Central memory CD8-positive, alpha-beta T cell (primary cell): ENCODE results near the gene CTSL.

ENCODE experiments used
- ATAC-seq: fragments of 150-1000 bp; cut with Tn5 transposase; replicated peaks from 2 replicates; pipeline ENCODE4 v1.10.0; 2022; ENCODE audit warnings: mild to moderate bottlenecking, moderate FRiP score, moderate number of reproducible peaks; ENCODE audit not compliant: poor library complexity, severe bottlenecking; ENCODE audit errors: extremely low read depth
- DNase-seq, 2 donors: peaks; one replicate each; pipeline ENCODE4 v3.0.0; 2021; ENCODE audit warnings: low spot score in 2 of 2
- H3K27ac Mint-ChIP-seq: one replicate; pipeline ENCODE4 v1.8.0; 2022; ENCODE audit warnings: low read depth, mild to moderate bottlenecking, moderate library complexity, mixed read lengths
- H3K27me3 Mint-ChIP-seq: one replicate; pipeline ENCODE4 v1.8.0; 2022; ENCODE audit warnings: mixed read lengths
- H3K36me3 Mint-ChIP-seq: one replicate; pipeline ENCODE4 v1.8.0; 2022; ENCODE audit warnings: mild to moderate bottlenecking, moderate library complexity, mixed read lengths; ENCODE audit not compliant: insufficient read depth
- H3K4me1 Mint-ChIP-seq: one replicate; pipeline ENCODE4 v1.8.0; 2022; ENCODE audit warnings: mixed read lengths
- H3K4me3 Mint-ChIP-seq: one replicate; pipeline ENCODE4 v1.8.0; 2022; ENCODE audit warnings: mild to moderate bottlenecking, moderate library complexity, mixed read lengths
- H3K9me3 Mint-ChIP-seq: one replicate; pipeline ENCODE4 v1.8.0; 2022; ENCODE audit warnings: mixed read lengths

CTSL gene

GRCh38 chr9:87717456-87717855 lies 8.5 kb upstream of the CTSL start:
- ATAC-seq (no peak), DNase-seq (no peak)
- Mint-ChIP-seq H3K27ac (no peak overlapping the region), H3K36me3 (no peaks in the 10 kb centered on the region), H3K4me3 (no peak overlapping the region), H3K4me1 (no peaks in the 10 kb centered on the region), H3K27me3 (peaks cover 23% of the 10 kb centered on the region), H3K9me3 (no peaks in the 10 kb centered on the region)

DNA sequence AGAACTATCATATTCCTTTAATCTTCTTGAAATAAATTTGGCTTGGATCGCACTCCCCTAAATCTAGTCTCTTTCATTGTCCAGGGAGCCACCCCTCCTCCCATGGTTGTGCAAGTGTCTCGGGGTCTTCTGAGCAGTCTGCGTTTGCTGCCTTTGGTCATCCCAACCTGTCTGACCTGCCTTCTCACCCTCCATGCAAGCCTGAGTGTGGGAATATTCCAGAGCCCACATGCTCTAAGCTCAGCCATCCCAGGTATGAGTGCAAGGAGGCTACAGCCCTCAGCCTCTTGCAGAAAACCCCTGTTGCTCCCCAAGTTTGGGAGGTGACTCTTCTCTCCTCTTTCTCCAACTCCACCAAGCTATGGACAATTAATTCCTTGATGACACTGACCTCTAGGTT lies 7.7 kb upstream of the CTSL start:
- H3K4me1 Mint-ChIP-seq = no peaks in the 10 kb centered on the region
- no peaks in the 10 kb centered on the region for H3K9me3 Mint-ChIP-seq
- H3K36me3 Mint-ChIP-seq = no peaks in the 10 kb centered on the region
- no peak for DNase-seq
- H3K27ac Mint-ChIP-seq = no peak overlapping the region
- H3K4me3 Mint-ChIP-seq = no peak overlapping the region
- H3K27me3 Mint-ChIP-seq = peaks cover 31% of the 10 kb centered on the region
- ATAC-seq = no peak

DNA sequence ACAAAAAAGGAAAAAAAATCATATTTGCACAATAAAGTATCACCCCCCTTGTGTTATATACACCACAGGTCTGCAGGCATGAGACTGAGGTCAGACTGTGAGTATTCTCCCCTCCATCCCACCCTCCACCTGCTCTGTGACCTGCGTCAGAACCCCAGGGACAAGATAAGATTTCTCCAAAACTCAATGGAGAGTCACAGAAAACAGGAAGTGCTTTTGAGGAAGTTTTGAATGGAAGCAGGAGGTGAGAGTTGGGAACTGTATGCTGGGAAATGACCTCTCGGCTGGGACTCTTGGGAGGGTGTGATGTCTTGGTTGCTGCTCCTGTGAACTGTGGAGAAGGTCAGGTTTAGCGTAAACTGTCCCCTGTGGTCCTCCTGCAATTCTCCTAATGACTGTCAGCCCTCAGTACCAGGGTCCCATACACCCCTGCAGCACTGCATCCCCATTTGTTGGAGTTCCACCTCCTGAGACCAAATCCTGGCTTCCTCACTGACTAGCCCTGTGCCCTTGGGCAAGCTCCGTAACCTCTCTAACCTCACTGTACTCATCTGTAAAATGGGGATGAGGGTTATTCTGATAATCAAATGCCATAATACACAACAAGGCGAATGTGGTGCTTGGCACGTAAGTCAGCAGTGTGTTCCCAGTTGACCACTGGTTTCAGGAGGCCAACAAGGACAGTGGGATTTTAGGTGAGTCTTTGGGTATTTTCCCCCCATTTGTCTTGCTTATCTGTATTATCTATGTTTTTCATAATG lies 6.9 kb upstream of the CTSL start:
- Mint-ChIP-seq H3K4me3 (no peak overlapping the region), H3K27ac (no peak overlapping the region), H3K36me3 (no peaks in the 10 kb centered on the region), H3K4me1 (no peaks in the 10 kb centered on the region), H3K27me3 (peaks cover 36% of the 10 kb centered on the region), H3K9me3 (no peaks in the 10 kb centered on the region)
- DNase-seq (no peak), ATAC-seq (no peak)

DNA sequence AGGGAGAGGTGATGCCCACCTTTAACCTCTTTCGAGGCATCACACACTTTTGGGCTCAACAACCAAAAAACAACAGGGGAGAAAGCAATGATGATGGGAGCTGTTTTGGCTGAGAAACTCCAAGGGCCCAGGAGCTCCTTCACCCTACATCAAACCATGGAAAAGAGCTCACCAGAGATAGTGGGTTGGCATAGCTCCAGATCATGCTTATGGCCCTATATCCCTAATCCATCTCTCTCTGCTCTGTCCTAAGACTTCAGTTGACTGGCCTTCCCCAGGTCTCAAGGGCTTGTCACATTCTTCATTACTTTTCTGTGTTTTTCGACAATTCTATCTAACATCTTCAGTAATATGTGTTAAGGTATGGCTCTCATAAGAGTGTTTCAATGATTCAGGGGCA lies 5.7 kb upstream of the CTSL start:
- Mint-ChIP-seq H3K9me3 (no peaks in the 10 kb centered on the region), H3K4me1 (no peaks in the 10 kb centered on the region), H3K27ac (no peak overlapping the region), H3K4me3 (no peak overlapping the region), H3K27me3 (peaks cover 48% of the 10 kb centered on the region), H3K36me3 (no peaks in the 10 kb centered on the region)
- ATAC-seq (no peak), DNase-seq (no peak)

DNA sequence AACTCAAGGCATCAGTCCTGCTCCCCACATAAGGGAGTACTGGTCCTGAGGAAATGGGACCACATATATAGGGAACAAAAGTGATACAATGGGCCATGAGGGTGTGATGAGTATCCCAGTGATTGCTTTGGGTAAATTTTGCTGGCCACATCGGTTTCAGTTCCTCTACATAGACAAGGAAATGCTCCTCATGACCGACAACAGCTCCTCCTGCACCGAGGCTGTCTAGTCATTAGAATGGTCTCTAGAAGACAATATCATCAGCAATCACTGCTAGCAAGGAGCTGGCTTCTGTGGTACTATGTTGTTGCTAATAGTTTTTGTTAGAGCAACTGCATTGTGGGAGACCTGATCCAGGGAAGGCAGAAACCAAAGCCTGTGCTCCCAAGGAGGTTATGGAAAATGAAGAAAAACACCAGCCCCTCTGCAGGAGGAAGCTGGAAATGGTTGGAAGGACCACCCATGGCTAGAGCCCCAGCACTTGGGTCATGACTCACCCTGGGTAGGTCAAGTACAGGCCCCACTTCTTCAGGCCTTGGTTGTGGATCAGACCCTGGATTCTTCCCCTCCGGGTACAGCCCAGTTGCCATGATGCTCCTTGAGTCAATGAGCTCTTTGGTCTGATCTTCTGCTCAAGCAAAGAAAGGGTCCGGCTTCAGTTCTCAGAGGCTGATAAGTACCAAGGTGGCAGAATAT lies 3.4 kb upstream of the CTSL start:
- Mint-ChIP-seq H3K4me1 (peaks cover 6% of the 10 kb centered on the region), H3K27me3 (peaks cover 65% of the 10 kb centered on the region), H3K27ac (no peak overlapping the region), H3K9me3 (no peaks in the 10 kb centered on the region), H3K36me3 (no peaks in the 10 kb centered on the region), H3K4me3 (no peak overlapping the region)
- DNase-seq = no peak
- ATAC-seq = no peak

DNA sequence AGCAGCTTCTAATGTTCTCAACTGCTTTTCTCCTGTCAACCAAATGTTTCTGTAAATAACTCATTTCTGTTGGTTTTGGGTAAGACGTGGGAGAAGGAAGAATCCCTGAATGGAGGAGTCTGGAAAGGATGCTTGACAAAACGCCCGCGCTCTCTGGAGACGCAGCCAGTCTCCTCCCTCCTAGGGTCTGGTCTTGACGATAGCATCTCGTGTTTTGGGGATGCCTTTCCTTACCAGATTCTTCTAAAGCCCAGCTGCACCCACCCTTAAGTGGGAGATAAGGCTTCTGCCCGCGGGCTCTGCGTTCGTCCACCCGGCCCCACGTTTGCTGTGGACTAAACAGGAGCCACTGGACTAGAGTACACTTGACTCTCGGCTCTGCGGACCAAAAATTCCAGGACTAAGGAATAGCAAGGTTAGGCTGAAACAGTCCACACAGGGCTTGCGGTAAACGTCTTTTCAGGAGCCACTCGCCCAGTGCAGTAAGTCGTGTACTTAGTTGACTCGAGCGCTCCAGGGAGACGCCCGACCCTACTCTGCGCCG lies 491 bp upstream of the CTSL start:
- no peaks in the 10 kb centered on the region for H3K9me3 Mint-ChIP-seq
- H3K4me3 Mint-ChIP-seq = peak overlapping the region; percentile 69
- no peak overlapping the region for H3K27ac Mint-ChIP-seq
- peaks cover 6% of the 10 kb centered on the region for H3K4me1 Mint-ChIP-seq
- DNase-seq (no peak), ATAC-seq (no peak)
- H3K27me3 Mint-ChIP-seq = peaks cover 56% of the 10 kb centered on the region
- H3K36me3 Mint-ChIP-seq = no peaks in the 10 kb centered on the region

GRCh38 chr9:87729246-87729645 lies 3.3 kb downstream of the CTSL start:
- no peaks in the 10 kb centered on the region for H3K36me3 Mint-ChIP-seq
- peaks cover 6% of the 10 kb centered on the region for H3K4me1 Mint-ChIP-seq
- no peak overlapping the region for H3K27ac Mint-ChIP-seq
- H3K27me3 Mint-ChIP-seq = peaks cover 62% of the 10 kb centered on the region
- ATAC-seq (no peak), DNase-seq (no peak)
- H3K9me3 Mint-ChIP-seq = no peaks in the 10 kb centered on the region
- H3K4me3 Mint-ChIP-seq = no peak overlapping the region

DNA sequence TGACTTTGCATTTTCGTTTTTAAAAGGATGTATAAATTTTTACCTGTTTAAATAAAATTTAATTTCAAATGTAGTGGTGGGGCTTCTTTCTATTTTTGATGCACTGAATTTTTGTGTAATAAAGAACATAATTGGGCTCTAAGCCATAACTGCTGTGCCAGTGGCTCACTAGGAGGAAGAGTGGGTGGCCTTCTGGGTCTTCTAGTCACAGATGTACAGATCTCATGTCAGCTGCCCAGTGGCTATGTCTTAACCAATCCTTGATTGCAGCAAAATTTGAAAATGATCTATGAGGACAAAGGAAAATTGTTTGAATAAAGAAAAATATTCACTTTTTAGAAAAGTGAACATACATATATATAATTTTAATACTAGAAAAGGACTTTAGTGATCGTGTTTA lies 5.4 kb downstream of the CTSL start:
- Mint-ChIP-seq H3K27me3 (peaks cover 57% of the 10 kb centered on the region), H3K9me3 (no peaks in the 10 kb centered on the region), H3K4me1 (no peaks in the 10 kb centered on the region), H3K27ac (no peak overlapping the region), H3K36me3 (no peaks in the 10 kb centered on the region), H3K4me3 (no peak overlapping the region)
- ATAC-seq = no peak
- no peak for DNase-seq

DNA sequence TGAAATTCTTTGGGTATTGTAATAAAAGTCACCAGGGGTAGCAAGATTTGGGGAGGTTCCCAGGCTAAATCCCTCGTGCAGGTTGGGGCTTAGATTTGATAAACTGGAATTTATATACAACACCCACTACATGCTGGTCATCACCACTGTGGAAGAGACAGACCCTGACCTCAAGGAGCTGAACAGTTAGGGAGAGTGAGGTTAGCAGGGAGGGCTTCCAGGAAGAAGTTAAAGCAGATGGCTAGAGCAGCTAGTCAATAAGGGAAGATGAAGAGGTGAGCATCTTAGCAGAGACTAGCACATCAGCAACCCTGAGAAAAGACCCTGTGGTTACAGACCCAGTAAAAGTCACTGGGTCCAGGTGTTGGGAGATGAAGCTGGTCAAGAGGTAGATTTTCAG lies 6.4 kb downstream of the CTSL start:
- Mint-ChIP-seq H3K27me3 (peaks cover 56% of the 10 kb centered on the region), H3K4me3 (no peak overlapping the region), H3K4me1 (no peaks in the 10 kb centered on the region), H3K27ac (no peak overlapping the region), H3K36me3 (no peaks in the 10 kb centered on the region), H3K9me3 (no peaks in the 10 kb centered on the region)
- ATAC-seq (no peak), DNase-seq (no peak)

GRCh38 chr9:87732756-87733155 lies 6.8 kb downstream of the CTSL start:
- no peak overlapping the region for H3K27ac Mint-ChIP-seq
- H3K27me3 Mint-ChIP-seq = peaks cover 56% of the 10 kb centered on the region
- H3K4me1 Mint-ChIP-seq = no peaks in the 10 kb centered on the region
- no peaks in the 10 kb centered on the region for H3K36me3 Mint-ChIP-seq
- DNase-seq (no peak), ATAC-seq (no peak)
- H3K9me3 Mint-ChIP-seq = no peaks in the 10 kb centered on the region
- H3K4me3 Mint-ChIP-seq = no peak overlapping the region

DNA sequence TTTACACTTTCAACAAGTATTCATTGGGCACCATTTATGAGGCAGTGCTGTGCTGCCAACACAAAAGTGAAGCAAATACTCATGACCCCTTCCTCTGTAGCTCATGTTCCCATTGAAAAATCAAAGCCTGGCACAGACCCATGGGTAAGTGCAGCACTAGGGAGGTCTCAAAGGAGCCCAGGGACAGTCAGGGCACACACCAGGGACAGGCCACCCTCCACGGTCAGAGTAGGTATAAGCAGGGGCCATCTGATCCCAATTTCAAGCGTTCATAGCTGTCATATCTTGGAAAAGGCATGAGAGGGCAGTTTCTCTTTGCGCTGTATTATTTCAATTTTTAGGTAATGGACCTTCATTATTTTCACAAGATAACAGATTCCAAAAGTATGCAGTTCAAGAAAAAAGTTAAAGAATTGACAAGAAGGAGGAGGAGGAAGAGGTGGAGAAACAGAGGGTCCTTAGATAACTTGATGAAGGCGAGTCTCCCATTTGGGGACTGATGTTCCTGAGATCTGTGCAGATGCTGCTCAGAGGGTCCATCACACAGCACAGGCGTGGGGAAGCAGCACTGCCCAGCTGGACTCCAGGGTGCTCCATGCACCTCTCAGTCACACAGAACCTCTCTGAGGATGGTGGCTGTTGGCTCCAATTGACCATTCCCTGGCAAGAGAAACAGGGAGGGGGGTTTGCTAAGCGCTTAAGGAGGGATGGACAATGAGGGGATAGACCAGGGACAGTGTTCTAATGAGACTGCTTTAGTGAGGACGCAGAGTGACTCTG lies 7.5 kb downstream of the CTSL start:
- no peak for DNase-seq
- Mint-ChIP-seq H3K27me3 (peaks cover 62% of the 10 kb centered on the region), H3K4me3 (no peak overlapping the region), H3K27ac (no peak overlapping the region), H3K36me3 (no peaks in the 10 kb centered on the region), H3K9me3 (no peaks in the 10 kb centered on the region), H3K4me1 (no peaks in the 10 kb centered on the region)
- no peak for ATAC-seq

DNA sequence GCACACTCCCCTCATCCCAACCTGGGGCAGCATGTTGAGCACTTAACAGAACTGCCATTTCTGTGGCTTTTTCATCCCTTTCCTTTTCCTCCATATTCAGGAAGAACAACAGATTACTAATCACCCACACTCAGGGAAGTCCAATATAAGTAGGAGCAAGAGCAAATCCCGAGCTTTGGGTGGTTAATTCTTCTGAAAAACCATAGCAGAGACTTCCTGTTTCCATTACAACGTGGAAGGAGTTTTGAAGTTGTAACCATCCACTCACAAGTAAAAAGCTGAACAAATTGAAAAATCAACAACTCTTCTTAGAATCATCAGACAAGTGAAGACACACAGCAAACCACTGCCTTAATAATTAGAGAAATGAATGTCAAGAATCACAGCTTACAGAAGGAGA lies 8.2 kb downstream of the CTSL start:
- no peak overlapping the region for H3K27ac Mint-ChIP-seq
- H3K27me3 Mint-ChIP-seq = peaks cover 62% of the 10 kb centered on the region
- DNase-seq (no peak), ATAC-seq (no peak)
- H3K36me3 Mint-ChIP-seq = no peaks in the 10 kb centered on the region
- H3K9me3 Mint-ChIP-seq = no peaks in the 10 kb centered on the region
- no peaks in the 10 kb centered on the region for H3K4me1 Mint-ChIP-seq
- H3K4me3 Mint-ChIP-seq = no peak overlapping the region
